Fibroblast of skin of left biceps (primary cell): ENCODE results near the gene RAD51B.

Experiments
- DNase-seq, 2 experiments: peaks; one replicate each; pipeline ENCODE4 v3.0.0-alpha.2; 2013; ENCODE audit warnings: low read depth in 2 of 2

Gene RAD51B

GRCh38 chr14:68546839-68547238, 727.3 kb downstream of the RAD51B start:
- peak in 1 of 2 experiments; percentile 54 for DNase-seq

DNA sequence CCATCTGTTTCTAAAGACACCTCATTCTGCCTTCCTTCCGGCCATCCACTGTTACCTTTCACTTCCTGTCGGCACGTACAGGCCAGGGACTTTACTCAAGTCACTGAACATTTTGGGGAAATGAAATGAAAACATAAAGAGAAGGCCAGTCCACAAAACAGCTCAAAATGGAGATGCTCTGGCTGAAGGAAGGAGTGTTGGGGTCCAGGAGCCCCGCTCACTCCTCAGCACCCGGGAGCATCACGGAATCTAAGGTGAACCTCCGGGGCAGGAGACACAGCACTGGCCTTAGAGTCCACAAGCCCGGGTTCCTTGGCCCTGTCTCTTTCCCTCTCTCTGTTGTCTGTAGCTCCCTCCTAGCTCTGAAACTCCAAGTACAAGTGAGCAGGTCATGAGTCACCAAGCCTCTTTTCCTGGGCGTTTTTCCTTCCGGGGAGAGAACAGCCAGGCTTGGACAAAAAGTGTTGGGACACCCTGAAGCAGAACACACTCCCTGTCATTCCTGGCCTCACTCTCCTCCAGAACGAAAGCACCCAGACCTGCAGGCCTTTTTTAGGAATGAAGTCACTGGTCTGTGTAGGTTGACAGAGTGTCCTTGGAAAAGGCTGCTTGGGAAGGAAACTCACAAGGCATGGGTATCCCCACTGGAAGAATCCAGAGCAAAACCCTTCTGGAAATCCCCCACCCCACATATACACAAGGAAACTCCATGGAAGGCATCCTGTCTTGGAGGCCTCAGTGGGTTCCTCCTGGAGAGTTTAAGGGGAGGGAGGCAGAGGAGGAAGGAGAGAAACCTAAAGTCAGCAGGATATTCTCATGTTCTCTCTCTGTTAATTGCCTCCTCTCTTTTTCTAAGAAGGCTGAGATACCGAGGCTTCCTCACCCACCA, 728.0 kb downstream of the RAD51B start:
- peak in 1 of 2 experiments; percentile 64 for DNase-seq

- DNase-seq = peak; percentile 94
Measured at GRCh38 chr14:68548194-68549076, 728.9 kb downstream of the RAD51B start.

GRCh38 chr14:68550338-68550715, 730.7 kb downstream of the RAD51B start:
- DNase-seq = no peak

DNA sequence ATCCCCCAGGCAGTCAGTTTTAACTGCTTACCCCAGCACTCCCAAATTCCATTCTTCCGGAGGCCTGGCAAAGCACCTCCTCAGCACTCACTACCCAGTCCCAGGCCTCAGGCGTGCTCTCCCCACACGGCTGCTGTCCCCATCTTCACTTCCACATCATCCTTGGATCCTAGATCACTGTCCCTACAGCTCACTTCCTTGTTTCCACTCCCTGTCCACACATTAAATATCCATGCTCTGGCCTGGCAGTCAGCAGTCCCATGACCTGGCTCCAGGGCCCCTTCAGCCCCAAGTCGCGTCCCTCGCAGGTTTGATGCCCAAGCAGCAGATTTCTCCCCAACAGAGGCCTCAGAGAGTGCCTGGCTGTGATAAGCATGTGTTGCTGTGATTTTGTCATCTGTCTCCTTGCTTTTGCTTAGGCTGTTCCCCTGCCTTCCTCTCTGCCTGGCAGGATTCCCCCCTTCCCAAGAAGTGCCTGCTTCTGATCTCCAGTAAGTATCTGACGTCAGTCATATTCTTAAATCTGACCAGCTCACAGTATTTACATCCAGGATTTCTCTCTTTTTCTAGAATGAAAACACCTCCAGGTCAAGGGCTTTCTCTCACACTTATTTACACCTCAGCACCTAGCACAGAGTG, 731.6 kb downstream of the RAD51B start:
- DNase-seq = no peak

- no peak for DNase-seq
Measured at GRCh38 chr14:68552075-68552474, 732.5 kb downstream of the RAD51B start.

GRCh38 chr14:68552602-68553001, 733.0 kb downstream of the RAD51B start:
- DNase-seq = no peak

DNA sequence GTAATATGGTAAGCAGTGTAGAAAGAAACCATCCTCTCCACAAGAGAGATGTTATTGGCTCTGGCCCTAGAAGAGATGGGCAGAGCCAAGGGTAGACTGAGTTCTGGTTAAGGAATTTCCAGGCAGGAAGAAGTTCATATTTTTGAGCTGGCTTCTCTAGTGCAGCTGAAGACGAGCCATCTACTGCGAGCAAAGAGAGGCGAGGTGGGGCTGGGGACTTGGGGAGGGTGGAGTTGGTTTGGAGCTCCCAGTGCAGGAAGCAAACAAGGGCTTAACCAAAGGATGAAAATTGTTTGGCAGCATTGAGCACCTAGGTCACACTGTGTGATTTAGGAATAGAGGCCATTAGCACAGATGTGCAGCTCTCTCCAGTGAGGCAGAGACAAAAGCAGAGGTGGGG, 733.7 kb downstream of the RAD51B start:
- no peak for DNase-seq

GRCh38 chr14:68554231-68554630, 734.7 kb downstream of the RAD51B start:
- DNase-seq = no peak

DNA sequence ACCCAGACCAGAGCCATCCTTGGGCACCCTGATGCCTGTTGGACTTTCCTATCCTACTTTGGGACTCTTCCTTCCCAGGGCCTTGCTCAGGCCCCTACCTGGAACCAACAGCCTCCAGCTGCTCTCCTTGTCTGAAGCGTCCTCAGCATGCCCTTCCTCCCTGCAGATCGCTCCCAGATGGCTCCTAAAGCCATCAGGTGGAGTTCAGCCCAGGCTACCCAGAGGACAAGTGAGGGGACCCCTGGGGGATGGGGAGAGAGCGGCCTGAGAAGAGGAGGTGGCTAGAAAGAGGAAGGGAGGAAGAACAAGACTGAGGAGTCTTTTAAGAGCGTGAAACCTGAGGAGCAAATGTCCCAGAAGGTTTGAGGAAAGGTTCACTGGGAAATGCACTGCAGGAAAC, 736.7 kb downstream of the RAD51B start:
- no peak for DNase-seq

DNA sequence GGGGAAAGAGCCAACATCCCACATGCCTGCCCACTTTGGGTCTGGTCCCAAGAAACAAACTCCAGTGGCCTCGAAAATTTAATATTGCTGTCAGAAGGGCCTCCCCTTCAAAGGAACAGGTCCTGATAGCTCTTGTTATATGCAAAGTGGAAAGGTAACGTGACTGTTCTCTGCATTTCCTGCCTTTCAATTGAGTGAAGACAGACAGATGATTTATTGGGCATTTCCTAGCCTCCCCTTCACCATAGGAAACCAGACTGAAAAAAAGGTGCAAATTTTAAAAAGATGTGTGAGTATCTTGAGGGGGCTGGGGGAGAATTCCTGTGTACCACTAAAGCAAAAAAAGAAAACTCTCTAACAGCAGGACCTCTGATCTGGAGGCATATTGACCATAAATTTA, 738.1 kb downstream of the RAD51B start:
- no peak for DNase-seq

DNA sequence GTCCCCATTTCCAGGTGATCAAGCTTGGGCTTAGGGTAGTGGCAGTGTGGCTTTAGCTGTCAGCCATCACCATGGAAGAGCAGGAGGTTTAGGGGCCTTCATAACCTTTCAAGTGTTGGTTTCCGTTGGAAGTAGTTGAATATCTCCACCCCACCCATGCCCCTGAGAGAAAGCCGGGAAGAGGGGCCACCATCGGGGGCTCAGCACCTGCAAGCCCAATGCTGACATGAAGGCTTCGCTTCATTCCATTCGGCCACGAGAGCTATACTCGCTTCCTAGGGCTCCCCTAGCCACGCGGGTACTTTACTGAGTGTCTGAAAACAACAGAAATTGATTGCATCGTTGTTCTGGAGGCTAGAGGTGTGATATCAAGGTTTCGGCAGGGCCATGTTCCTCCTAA, 738.5 kb downstream of the RAD51B start:
- no peak for DNase-seq

- no peak for DNase-seq
Measured at GRCh38 chr14:68559949-68560348, 740.4 kb downstream of the RAD51B start.

- no peak for DNase-seq
Measured at GRCh38 chr14:68561531-68562007, 742.0 kb downstream of the RAD51B start.

- DNase-seq = no peak
Measured at GRCh38 chr14:68562911-68563250, 743.3 kb downstream of the RAD51B start.

- peak in 1 of 2 experiments; percentile 57 for DNase-seq
Measured at GRCh38 chr14:68563251-68564131, 743.9 kb downstream of the RAD51B start.

- no peak for DNase-seq
Measured at GRCh38 chr14:68564191-68564825, 744.7 kb downstream of the RAD51B start.

GRCh38 chr14:68564826-68565759, 745.5 kb downstream of the RAD51B start:
- DNase-seq = no peak

DNA sequence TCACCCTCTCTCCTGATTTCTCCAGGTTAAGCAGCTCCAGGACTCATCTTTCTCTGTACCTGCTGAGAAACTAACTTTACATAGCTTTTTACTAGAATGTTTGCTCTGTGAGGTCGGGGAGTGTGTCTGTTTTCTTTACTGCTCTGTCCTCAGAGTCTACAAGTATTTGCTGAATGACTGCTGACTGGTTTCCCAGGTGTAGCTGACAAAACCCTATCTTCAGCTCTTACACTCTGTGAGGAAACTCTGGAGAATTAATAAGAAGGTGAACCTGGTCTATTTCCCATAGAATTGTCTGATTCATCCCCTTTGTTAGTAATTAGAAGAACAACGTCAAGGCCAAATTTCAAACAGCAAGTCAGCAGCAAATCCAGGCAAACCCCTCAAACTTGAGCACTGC, 746.5 kb downstream of the RAD51B start:
- no peak for DNase-seq
